Stimulated activated CD8-positive, alpha-beta memory T cell treated with anti-CD3 and anti-CD28 coated beads, Interleukin-4, amount 100 ng/mL, for 4 hours (primary cell): Measurements from ENCODE around the gene MSRB2.
"Not testable (repeated sequence)": the region's sequence is repeated elsewhere in the genome, so short reads cannot be mapped to it uniquely, and the experiment has no call there.

ENCODE experiments used
- DNase-seq, 2 donors: peaks; one replicate each; pipeline ENCODE4 v3.0.0-alpha.2; 2020; ENCODE audit warnings: low read depth in 2 of 2, low spot score in 1 of 2

Gene MSRB2

DNA sequence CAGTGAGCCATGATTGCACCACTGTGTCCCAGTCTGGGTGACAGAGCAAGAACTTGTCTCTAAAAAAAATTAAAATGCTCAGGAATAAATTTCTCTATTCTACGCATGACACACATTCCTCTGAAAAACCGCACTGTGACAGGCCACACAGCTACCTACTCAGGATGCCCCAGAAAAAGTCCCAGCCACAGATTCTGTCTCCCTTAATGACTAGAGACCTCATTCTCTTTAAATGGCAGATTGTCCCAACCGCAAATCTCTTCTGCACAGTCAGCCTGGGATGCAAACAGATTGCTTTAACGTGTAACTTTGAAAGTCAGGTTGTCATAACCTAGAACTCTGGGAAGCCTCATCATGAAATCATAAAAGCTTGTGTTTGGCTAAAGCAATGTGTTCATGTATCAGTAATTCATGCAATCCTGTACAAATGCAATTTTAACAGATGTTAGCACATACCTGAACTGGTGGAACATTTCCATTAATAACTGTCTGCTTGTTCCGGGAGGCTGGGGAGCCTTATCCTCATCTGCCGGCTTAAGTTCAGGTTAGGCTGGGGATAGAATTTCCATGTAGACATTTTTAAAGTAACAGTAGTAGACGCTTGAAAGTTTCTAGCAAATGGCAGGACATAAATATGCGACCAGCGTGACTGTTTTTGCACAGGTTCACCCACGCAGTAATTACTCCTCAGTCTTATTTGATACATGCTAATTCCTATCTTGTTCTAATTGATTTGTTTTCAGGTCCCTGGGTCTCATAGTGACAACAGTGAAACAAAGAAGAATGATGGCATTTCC lies 26.2 kb upstream of the MSRB2 start:
- DNase-seq: no peak

DNA sequence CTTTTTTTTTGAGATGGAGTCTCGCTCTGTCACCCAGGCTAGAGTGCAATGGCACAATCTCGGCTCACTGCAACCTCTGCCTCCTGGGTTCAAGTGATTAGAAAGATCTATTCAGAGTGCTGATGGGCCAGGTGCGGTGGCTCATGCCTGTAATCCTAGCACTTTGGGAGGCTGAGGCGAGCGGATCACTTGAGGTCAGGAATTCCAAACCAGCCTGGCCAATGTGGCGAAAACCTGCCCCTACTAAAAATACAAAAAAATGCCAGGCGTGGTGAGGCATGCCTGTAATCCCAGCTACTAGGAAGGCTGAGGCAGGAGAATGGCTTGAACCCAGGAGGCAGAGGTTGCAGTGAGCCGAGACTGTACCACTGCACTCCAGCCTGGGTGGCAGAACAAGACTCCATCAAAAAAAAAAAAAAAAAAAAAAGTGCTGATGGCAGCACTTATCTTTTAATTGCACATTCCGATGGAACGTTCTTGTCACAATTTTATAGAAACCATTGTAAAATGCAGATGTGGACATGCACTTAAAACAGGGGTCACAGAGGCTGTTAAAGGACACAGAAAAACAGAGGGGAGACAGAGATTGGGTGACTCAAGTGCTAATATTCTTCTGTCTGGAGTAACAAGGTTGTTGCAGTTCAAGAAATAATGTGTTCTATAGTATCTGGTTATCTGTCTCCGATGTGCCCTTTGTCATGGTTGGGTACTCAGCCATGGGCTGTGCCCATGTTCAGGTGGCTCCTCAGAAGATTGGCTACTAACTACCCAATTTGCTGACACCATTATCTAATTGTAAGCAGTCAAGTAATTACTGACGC lies 25.1 kb upstream of the MSRB2 start:
- DNase-seq: not testable (repeated sequence)

DNA sequence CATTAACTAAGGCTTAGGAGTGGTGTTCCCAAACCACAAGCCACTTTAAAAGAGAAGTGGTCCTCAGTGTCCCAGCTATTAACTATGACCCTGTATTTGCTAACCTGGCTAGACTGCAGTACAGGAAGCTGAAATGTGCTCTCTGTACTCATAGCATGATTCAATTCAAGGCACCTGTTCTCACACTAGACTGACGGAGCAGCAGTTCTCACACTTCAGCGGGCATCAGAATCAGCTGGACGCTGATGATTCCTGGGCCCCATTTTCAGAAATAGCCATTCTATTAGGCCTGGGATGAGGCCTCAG lies 24.5 kb upstream of the MSRB2 start:
- DNase-seq: no peak

DNA sequence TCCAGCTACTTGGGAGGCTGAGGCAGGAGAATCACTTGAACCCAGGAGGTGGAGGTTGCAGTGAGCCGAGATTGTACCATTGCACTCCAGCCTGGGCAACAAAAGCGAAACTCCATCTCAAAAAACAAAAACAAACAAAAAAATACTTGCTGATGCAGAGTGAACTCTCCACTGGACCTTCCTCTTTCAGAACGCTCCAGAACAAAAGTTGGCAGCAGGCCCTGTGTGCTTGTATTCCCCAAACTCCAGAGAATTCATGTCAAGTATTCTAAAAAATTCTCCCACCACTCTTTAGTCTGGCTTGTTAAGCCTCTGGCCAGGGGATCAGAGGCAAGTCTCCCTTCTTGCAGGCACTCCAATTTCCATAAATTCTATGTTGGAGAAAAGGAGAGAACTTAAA lies 22.8 kb upstream of the MSRB2 start:
- not testable (repeated sequence) for DNase-seq

DNA sequence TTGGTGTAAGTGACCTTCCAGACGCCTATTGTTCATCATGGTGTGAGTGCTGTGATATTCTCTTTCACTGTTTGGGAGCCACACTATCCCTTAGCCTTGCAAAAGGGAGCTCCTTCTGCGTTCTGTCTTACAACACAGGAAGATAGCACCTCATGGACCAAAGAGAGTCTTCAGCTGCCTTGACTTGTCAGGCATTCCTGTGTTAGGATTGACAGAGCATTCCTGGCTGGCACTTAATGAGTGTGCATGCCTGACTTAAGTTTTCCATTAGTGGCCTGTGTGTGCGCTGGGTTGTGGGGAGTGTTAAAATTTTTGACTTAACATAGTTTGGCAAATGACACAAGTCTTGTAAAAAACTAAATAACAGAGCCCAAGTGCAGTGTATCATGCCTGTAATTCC lies 21.9 kb upstream of the MSRB2 start:
- no peak for DNase-seq

DNA sequence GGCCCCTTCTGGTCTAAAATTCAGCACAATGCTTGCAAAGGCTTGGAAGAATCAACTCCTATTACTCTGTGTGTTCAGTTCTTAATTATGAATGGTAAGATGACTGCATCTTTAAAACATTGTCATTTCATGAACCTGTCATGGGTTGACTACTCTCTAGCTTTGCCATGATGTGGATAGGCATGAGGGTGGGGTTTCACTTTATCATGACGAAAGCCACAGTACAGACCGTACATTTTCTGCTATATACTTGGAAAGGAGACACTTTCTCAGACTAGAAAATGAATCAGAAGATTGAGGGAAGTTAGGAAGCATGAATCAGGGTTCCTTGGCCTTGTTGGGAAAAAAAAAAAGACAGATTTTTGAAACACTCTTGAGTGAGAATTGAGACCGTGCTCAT lies 19.7 kb upstream of the MSRB2 start:
- DNase-seq: no peak

DNA sequence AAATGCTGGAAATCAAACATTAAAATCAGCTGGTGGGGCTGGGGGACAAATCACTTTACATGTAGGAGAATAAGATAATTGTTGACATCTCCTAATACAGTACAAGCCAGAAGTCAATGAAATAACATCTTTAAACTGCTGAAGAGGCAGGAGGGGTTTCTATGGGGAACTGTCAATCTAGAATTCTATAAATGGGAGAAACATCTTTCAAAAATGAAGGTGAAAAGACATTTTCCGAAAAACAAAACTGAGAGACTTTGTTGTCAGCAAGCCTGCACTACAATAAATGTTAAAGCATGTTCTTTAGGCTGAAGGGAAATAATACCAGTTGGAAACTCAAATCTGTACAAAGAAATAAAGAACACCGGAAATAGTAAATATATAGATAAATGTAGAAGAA lies 17.3 kb upstream of the MSRB2 start:
- no peak for DNase-seq

DNA sequence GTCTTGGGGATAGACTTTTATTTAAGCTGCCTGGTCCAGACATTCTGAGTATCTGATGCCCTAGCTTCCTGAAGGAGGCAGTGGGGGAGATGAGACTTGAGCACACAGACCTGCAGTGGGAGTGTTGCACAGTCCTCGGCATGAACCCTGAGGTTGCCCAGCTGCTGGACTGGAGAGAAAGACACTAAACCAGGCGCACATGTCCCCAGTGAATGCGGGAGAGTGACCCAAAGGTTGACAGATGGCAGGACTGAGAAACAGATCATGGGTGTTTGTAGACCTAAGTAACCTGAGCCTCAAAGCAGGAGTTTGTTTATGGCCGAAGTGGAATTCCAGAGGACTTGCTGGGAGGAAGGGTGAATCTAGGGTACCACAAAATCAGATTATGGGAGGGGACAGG lies 15.7 kb upstream of the MSRB2 start:
- no peak for DNase-seq

DNA sequence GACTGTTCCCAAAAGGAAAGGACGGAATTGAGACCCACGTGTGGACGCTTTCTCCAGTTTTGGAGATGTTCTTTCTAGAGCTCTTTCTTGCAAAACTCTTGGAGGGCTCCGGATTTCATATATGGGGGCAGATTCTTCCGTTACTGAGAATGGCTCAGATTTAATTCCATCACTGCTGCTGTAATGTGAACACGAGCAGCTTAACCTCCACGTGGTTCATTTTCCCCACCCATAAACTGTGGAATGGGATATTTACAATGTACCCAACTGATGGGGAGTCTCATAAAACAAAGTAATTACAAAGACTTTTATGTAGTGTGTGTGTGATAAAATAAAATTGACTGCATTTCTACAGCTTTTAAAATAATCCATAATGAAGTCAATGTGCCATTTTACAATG lies 15.1 kb upstream of the MSRB2 start:
- DNase-seq: no peak

DNA sequence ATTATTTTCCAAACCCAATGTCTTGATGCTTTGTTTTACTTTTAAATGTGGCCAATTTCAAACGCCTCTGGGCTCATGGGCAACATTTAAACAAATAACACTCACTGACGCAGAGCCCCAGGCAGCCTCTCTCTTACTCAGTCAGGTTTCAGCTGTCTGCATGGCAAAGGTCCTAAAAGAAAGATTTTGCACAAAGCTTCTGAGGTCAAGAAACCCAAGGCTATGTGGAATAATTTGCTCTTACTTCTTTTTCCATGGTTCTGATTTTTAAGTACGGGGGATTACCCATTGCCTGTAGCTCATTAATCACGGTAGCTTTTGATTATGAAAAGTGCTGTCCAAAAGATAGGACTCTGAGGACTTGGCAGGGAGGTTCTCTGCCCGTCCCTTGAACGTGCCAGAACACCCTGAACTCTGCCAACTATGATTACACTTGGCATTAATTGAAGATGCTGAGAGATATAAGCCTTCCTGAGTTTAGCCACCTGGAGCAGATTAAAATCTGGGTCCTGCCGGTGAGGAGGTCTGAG lies 14.1 kb upstream of the MSRB2 start:
- no peak for DNase-seq

DNA sequence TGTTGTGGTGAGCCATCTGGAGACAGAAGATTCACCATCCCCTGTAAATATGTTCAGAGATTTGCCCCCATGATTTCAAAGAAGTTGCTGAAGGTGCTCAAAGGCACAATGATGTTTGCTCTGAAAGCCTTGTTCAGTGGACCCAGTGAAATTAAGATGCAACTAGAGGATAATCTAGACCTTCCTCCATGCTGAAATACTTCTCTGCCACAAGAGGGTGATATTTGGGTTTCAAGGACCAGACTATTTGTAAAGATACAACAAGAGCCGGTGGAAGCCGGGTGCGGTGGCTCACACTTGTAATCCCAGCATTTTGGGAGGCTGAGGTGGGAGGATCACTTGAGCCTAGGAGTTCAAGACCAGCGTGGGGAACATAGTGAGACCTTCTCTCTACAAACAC lies 13.5 kb upstream of the MSRB2 start:
- DNase-seq: no peak

DNA sequence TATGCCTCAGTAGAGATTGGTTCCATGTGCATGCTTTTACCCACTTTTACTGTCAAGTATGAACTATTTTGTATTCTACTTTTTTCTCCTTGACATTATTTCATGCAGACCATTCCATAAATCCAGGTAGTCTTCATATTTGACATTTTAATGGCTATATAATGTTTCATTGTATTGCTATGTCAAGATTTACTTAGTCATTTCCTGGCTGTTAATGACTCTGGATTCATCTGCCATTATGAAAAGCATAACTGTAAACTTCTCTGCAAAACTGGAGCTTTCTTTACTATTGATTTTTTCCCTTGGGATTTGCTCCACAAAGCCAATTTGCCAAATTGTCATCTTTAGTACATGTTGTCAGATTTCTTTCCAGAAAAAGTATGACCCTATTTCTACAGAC lies 6.8 kb upstream of the MSRB2 start:
- DNase-seq: no peak

DNA sequence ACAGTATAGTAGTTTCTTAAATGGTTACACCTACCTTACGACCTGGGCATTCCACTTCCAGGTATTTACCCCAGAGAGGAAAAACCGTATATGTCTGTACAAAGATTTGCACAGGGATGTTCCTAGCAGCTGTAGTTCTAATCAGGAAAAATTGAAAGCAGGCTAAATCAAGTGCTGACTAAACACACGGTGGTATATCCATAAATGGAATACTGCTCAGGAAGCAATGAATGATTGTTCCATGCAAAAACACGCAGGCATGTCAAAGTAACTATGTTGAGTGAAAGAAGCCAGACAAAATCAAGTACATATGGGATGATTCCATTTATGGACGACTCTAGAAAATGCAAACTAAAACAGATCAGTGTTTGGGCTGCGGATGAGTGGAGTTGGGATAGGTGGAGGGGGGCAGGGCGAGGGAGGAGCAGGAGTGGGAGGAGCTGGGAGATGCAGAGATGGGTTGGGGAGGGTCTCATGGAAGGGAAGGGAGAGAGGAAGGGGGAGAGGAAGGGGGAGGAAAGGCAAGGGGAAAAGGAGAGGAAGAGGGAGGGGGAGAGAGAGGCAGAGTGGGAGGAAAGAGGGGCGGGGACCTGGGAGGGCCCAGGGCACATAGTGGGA lies 484 bp upstream of the MSRB2 start:
- DNase-seq: no peak

DNA sequence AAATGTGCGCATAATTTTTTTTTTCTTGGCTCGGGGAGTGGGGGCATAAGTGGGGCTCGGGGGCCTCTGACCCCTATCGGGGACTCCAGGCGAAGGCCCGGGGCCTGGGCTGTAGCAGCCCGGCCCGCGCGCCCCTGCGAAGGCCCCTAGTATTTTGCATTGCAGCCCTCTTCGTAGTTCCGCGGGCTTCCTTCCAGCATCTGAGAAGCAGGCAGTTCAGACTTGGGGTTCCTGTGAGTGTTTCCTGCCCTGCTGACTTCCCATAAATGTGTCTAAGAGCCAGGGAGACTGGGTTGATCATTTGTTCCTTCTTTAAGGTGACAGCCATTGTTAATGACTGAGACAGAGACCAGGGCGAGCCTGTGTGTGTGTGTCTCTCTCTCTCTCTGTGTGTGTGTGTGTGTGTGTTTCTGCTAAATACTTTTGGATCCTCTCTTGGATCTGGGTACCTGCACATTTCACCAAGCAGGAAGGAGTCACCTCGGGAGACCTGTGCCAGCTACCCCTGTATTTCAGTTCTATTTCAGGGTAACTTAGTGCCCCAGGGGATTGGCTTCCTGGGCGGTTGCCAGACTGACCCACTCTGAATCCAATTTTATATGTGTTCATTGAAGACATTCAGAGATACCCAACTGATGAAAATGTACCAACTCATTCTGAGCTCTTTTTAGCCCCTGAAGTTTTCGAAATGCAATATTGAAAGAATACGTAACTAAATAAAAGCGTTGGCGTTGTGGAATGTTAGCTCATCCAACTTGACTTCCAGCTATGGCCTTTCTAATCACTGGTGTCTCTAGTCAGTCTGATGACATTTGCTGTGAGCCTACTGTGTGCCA lies 805 bp downstream of the MSRB2 start:
- DNase-seq: no peak

DNA sequence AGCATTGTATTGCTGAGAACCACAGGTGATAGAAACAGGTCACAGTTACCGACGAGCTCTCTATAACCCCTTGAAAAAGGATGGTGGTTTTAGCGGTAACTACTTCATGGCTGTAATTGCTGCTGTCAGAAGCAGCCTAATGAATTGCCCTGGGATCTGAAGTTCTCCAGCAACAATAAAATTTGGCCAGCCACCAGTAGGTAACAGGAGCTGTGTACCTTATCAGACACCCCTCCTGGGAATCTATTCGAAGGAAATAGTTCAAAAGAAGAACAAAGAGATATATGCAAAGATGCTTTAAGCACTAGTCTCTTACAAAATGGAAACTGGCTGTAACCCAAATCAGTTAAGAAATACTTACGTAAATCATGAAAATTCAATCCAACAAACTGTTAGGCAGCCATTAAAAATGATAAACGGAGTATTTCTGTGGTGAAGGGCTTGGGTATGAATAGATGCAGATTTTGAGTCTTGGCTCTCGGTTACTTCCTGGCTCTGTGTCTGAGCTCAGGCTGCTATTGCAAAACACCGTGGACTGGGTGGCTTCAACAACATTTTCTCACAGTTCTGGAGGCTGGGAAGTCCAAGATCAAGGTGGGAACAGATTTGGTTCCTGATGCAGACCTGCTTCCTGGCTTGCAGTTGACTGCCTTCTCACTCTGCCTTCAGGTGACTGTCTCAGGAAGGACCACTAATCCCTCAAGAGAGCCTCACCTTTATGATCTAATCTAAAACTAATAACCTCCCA lies 1.6 kb downstream of the MSRB2 start:
- DNase-seq: no peak

DNA sequence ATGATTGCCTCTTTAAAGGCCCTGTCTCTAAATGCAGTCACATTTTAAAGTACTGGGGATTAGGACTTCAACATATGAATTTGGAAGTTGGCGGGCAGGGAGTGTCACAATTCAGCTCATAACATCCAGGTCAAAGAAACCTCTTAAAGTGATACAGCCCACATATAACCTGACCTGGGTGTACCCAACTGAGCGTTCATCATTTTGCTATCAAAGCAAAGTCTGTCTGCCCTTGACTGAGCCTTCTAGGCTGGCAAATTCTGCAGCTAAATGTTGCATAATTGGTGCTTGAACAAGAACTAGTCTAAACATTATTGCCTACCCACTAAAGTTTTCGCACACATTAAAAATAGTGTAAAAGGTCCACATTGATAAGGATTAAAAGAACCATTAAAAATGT lies 3.7 kb downstream of the MSRB2 start:
- no peak for DNase-seq

DNA sequence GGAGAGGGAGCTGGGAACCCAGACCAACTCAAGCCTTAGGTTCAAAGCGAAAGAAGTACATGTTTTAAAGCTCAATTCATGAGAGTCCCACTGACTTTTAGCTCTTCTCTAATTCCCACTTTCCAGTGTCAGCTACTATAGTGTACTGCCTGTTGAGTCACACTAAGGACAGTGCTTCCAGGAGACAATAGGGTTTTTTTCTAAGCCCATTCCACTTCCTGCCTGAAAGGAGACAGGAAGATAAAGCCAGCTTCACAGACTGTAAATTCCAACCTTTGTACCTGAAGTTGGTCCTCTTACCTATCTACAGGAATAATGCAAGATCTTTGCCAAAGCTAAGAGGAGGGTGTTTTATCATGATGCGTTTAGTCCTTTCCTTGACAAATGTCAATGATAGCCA lies 4.4 kb downstream of the MSRB2 start:
- no peak for DNase-seq

DNA sequence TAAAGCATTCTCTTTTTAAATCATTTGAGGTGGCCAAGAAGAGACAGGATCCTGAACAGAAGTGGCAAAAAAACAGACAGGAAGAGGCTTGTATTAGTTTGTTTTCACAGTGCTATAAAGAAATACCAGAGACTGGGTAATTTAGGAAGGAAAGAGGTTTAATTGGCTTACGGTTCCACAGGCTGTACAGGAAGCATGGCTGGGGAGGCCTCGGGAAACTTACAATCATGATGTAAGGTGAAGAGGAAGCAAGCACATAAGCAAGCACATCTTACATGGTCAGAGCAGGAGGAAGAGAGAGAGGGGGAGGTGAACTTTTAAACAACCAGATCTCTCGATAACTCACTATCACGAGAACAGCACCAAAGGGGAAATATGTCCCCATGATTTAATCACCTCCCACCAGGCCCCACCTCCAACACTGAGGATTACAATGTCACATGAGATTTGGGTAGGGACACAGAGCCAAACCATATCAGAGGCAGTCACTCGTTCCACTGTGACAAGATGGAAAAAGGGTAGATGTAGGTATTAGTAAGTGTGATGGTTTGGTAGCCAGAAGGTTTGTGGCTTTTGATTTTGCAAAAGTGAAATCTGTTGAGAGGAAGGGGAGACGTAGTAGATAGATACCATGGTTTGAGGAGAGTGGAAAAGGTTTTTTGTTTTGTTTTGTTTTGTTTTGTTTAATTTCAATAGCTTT lies 5.1 kb downstream of the MSRB2 start:
- no peak for DNase-seq

DNA sequence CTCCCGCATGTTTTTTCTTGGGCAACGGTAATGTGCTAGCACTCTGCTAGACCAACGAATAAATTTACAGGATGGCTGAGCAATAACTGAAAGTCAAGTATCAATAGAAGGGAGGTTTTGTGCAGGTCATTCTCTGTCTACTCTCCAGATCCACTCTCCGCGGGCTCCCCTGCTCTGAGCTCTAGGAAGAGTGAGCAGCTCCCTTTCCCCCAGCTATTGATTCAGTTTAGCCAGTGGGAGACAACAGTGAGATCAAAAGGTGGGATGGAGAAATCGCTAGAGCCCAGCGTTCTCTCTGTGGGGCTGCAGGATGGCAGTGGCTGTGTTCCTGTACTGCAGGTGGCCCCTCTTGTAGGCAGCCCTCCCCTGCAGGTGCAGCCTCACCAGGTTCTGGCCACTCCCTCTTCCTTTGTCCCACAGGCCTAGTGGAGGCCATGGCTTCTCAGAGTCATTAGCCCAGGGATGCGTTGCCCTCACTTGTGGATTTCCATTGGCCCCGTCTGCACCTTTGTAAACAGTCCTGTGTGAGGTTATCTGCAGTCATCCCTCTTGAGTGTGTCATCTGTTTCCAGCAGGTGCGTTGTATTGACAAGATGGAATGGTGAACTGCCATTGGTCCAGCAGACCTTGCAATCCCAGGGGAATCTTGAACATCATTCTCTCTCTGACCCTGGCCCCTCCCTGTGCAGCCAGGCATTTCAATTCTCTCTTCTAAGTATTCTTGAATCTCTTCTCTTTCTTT lies 11.1 kb downstream of the MSRB2 start:
- DNase-seq: no peak
